Gastrocnemius medialis (tissue), 4 donors: Measurements from ENCODE around the gene SGCA.

Experiments
- POLR2A ChIP-seq, 2 donors: fragments of 450-650 bp; IDR thresholded peaks; one replicate each; pipeline ENCODE4 v1.6.1; 2017; ENCODE audit warnings: antibody characterized with exemption in 2 of 2, mild to moderate bottlenecking in 2 of 2, moderate library complexity in 2 of 2
- TF ChIP-seq, protein P1 (sequence below), 5 experiments: fragments of 450-650 bp in 3 of 5; fragments of 200-600 bp in 2 of 5; sonication (generic) in 2 of 5; IDR thresholded peaks in 4 of 5; conservative IDR thresholded peaks in 1 of 5; 1 replicate in 4 of 5; 2 replicates in 1 of 5; pipeline ENCODE4 v1.5.1; 2016 to 2019; ENCODE audit warnings: antibody characterized with exemption in 5 of 5, mild to moderate bottlenecking in 3 of 5, moderate library complexity in 3 of 5

DNA sequence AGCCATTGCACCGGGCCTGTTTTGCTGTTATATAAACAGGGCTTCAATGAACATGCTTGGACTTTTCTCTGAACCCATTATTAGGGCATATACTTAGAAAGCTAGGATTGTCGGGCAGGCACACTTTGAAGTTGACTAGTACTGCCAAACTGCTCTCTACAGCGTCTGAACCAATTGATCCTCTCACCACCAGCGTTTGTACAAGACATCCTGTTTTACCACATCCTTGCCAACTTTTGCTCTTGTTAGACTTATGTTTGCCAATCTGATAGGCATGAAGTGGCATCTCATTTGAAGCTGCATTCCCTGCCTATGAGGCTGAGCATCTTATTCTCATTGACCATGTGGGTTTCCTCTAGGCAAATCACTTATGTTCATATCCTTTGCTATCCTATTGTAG, 7.9 kb upstream of the SGCA start:
- TF ChIP-seq, protein P1, sequence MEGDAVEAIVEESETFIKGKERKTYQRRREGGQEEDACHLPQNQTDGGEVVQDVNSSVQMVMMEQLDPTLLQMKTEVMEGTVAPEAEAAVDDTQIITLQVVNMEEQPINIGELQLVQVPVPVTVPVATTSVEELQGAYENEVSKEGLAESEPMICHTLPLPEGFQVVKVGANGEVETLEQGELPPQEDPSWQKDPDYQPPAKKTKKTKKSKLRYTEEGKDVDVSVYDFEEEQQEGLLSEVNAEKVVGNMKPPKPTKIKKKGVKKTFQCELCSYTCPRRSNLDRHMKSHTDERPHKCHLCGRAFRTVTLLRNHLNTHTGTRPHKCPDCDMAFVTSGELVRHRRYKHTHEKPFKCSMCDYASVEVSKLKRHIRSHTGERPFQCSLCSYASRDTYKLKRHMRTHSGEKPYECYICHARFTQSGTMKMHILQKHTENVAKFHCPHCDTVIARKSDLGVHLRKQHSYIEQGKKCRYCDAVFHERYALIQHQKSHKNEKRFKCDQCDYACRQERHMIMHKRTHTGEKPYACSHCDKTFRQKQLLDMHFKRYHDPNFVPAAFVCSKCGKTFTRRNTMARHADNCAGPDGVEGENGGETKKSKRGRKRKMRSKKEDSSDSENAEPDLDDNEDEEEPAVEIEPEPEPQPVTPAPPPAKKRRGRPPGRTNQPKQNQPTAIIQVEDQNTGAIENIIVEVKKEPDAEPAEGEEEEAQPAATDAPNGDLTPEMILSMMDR (IDR thresholded peaks at IDR 0.05 in 4 of 5, conservative IDR thresholded peaks at IDR 0.05 in 1 of 5), result no peak
- TF ChIP-seq POLR2A (IDR thresholded peaks at IDR 0.05), result no peak
